ENCODE data around the gene MFNG.

DNA sequence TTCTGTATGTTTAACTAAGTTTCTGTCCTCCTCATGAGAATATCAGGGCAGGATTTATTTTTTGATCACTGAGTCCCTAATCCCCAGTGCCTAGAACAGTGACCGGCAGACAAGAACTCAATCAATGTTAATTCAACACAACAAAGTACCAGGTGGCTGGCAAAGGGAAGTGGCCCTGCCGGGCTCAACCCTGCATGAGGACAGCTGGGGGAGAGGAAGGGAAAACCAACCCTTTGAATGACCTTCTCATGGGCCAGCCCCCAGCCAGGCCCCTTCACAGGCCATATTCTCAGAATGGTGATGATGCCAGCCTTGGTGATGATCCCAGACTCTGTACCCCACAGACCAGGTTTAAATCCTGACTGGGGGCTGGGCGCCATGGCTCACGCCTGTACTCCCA is 1.4 kb upstream of the MFNG start:
- TF ChIP-seq, protein P1, sequence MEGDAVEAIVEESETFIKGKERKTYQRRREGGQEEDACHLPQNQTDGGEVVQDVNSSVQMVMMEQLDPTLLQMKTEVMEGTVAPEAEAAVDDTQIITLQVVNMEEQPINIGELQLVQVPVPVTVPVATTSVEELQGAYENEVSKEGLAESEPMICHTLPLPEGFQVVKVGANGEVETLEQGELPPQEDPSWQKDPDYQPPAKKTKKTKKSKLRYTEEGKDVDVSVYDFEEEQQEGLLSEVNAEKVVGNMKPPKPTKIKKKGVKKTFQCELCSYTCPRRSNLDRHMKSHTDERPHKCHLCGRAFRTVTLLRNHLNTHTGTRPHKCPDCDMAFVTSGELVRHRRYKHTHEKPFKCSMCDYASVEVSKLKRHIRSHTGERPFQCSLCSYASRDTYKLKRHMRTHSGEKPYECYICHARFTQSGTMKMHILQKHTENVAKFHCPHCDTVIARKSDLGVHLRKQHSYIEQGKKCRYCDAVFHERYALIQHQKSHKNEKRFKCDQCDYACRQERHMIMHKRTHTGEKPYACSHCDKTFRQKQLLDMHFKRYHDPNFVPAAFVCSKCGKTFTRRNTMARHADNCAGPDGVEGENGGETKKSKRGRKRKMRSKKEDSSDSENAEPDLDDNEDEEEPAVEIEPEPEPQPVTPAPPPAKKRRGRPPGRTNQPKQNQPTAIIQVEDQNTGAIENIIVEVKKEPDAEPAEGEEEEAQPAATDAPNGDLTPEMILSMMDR (IDR thresholded peaks at IDR 0.05; ENCODE audit: insufficient read depth, low read length): no peak
- no peak for TF ChIP-seq POLR2AphosphoS5 (IDR thresholded peaks at IDR 0.05; ENCODE audit: low read depth)

Data from HL-60 (cell line).